Measurements from ENCODE around the gene HBB.

HBB gene

DNA sequence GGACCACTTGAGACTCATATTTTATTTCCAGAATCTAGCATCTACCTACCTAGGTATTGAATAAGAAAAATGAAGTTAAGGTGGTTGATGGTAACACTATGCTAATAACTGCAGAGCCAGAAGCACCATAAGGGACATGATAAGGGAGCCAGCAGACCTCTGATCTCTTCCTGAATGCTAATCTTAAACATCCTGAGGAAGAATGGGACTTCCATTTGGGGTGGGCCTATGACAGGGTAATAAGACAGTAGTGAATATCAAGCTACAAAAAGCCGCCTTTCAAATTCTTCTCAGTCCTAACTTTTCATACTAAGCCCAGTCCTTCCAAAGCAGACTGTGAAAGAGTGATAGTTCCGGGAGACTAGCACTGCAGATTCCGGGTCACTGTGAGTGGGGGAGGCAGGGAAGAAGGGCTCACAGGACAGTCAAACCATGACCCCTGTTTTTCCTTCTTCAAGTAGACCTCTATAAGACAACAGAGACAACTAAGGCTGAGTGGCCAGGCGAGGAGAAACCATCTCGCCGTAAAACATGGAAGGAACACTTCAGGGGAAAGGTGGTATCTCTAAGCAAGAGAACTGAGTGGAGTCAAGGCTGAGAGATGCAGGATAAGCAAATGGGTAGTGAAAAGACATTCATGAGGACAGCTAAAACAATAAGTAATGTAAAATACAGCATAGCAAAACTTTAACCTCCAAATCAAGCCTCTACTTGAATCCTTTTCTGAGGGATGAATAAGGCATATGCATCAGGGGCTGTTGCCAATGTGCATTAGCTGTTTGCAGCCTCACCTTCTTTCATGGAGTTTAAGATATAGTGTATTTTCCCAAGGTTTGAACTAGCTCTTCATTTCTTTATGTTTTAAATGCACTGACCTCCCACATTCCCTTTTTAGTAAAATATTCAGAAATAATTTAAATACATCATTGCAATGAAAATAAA is 2.1 kb downstream of the HBB start:
- peak; percentile 78 for DNase-seq

DNA sequence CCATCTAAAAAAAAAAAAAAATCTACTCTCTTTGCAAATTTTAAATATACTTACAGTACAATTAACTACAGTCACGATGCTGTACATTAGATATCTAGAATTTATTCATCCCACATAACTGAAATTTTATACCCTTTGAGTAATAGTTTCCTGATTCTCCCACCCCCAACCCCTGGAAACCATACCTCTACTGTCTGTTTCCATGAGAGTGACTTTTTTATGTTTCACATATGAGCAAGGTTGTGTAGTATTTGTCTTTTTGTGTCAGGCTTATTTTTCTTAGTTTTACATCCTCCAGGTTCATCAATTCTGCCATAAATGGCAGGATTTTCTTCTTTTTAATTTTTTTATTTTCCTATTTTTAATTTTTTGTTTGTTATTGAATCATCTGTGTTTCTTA is 3.2 kb downstream of the HBB start:
- DNase-seq = peak; percentile 55

DNA sequence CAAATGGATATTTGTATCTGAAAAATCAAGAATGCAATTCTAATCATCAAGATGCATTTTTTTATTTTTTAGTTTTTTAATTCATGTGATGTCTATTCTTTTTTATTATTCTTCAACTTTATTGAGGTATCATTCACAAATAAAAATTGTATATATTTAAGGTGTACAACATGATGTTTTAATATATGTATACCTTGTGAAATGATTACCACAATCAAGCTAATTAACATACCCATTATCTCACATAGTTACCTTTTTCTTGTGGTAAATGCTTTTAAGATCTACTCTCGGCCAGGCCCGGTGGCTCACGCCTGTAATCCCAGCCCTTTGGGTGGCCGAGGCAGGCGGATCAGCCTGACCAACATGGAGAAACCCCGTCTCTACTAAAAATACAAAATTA is 3.7 kb downstream of the HBB start:
- no peak for DNase-seq

DNA sequence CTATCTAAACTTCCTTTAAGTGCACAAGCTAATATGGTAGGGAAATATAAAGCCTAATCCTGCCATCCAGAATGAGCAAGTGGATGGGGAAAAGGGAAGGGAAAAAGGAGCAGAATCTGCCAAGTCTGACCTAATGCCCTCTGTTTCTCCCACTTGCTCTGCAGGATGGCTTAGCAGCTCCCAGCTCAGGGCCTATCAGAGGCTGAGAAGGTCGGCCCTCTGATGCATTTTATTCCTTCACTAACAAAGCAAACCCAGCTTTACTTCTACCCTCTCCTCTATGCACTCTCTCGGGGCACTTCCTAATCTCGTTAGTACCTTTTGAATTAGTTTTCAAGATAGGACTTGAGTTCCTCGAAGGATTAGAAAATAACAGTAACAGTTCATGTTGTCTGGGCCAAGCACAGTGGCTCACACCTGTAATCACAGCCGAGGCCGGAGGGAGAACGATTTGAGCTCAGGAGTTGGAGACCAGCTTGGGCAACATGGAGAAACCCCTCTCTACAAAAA is 16.4 kb downstream of the HBB start:
- no peak for DNase-seq

DNA sequence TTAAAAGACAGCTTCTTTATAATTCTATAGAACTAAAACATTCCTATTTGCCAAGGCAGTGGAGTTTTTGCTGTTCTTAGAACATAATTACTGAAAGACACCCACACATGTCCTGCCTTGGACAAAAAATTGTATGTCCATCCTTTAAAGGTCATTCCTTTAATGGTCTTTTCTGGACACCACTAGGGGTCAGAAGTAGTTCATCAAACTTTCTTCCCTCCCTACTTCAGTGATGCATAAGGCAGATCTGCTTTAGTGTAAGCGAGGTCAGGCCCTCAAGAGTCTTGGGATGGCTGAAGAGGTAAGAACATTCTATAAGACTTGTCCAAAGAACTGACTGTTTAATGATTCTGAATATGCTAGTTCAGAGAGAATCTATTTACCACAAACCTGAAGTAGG is 22.1 kb downstream of the HBB start:
- peak; percentile 94 for DNase-seq

DNA sequence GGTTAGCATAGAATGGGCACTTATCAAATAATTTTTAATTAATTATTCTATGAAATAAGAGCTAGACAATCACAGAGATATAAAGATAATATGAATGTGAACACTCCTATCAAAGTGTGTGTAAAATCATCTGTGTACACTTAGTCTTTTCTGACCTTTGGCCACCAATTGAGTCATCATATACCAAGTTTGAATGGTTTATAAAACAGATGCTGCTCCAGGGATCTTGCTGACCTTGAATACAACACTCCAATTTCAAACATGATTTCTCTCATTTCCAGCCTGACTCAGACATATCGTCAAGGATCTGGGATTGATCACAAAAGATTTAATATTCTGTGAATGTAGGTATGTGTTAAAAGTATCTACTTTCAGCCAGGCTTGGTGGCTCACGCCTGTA is 23.5 kb downstream of the HBB start:
- DNase-seq = no peak

DNA sequence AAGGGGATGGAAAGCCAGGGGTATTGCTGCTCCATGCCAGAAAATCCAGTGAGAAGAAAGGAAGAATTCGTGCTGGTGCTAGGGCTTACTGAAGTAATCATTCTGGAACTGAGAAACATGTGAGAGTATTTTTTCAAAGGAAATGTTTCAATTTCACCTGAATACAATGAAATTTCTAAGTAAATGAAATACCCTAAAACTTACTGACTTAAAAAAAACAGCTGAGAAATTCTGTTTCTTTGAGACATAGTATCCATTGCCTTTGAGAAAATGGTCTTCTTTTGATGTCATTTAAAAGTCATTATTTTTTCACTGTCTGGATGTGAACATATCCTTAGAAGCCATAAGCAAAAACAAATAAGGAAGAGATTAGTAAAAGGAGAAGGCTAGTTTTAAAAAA is 26.3 kb downstream of the HBB start, which contains the start of gene OR51V1:
Gene OR51V1 (minus strand): TSS at position 101 of the 400 bp plus-strand sequence. CDS start 0 bp downstream, at position 101.
- no peak for DNase-seq

DNA sequence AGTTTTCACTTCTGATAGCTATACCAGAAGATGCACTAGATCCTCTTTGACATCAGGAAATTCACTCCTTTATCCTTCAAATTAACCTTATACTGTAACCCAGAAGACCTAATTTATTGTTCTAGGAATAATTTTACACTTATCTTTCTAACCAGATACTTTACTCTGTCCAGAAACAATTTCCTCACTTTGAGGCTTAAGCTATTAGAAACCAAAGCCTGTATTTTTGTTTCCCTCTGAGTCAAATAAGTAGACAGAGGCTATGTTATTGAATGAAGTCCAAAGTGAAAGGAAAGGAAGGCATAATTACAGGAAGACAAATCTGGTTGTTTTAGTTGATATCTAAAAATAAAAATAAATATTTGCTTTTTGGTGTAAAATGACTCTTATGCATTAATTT is 28.6 kb downstream of the HBB start:
- no peak for DNase-seq

DNA sequence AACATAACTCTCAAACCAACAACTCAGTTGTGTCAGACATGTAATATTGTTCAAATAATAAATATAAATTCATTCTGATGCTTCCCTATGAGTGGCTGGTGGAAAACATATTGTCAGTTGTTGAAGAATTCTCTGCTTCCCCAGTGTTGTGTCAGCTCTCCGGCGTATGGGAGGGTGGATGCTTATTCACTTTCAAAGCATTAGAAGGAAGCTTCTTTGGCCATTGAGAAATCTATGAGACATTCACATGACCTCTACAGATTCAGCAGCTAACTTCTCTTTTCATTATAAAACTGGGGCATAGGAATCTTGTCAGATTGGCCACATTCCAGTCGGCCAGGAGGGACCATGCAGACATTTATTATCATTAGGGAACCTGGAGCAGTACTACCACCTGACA is 29.3 kb downstream of the HBB start:
- DNase-seq = peak; percentile 25

DNA sequence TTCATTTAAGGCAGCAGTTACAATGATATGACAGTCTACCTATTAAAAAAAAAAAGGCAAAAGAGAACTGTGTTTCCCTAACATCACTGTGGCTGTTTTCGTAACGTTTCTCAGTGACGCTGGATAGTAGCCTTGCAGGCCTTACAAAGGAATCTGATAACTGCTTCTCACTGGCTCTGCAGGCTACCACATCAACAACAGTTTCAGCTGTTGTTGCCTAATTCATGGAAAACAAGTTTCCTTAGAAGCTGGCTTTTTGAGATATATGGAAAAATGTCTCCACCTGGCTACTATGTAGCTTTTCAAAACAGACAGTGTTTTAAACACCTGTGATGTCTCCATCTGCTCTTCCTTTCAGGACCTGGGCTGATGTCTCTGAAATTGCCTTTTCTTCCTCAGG is 30.1 kb downstream of the HBB start:
- DNase-seq = no peak

DNA sequence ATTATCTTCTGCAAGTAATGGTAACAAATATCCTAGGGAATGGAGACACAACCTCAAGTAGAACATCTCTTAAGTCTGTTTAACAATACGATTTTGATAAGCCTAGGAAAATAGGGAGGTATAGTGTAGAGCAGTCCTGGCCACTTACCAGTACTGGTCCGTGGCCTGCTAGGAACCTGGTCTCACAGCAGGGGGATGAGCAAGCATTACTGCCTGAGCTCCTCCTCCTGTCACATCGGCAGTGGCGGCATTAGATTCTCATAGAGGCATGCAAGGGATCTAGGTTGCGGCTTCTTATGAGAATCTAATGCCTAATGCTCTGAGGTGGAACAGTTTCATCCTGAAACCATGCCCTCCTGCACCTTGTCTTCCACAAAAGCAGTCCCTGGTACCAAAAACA is 30.8 kb downstream of the HBB start:
- DNase-seq = no peak

DNA sequence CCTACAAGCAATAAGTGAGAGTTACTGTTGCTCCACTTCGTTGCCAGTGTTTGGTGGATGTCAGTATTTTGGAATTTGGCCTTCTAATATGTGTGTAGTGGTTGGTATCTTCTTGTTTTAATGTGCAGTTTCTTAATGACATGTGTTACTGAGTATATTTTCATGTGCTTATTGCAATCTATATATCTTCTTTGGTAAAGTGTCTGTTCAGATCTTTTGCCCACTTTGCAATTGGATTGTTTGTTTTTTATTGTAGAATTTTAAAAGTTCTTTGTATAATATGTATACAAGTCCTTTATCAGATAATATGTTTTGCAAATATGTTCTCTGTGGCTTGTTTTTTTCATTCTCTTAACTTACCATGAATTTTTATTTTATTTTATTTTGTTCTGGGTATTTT is 34.1 kb downstream of the HBB start:
- no peak for DNase-seq

DNA sequence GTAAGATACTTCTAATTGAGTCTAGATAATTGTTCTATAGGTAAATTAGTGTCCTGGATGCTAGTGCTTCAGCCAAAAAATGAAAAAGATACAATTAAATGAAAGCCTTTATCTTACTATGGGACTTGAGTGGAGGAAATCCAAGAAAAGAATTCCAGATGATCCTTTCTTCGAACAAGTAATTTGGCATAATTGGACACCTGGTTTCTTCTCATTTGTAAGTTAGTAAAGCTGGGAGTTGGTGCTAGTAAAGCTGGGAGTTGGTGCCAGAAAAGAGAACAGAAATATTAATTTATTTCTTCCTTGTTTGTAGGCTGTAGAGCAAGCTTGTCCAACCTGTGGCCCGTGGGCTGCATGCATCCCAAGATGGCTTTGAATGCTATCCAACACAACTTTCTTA is 38.7 kb downstream of the HBB start:
- DNase-seq = no peak

DNA sequence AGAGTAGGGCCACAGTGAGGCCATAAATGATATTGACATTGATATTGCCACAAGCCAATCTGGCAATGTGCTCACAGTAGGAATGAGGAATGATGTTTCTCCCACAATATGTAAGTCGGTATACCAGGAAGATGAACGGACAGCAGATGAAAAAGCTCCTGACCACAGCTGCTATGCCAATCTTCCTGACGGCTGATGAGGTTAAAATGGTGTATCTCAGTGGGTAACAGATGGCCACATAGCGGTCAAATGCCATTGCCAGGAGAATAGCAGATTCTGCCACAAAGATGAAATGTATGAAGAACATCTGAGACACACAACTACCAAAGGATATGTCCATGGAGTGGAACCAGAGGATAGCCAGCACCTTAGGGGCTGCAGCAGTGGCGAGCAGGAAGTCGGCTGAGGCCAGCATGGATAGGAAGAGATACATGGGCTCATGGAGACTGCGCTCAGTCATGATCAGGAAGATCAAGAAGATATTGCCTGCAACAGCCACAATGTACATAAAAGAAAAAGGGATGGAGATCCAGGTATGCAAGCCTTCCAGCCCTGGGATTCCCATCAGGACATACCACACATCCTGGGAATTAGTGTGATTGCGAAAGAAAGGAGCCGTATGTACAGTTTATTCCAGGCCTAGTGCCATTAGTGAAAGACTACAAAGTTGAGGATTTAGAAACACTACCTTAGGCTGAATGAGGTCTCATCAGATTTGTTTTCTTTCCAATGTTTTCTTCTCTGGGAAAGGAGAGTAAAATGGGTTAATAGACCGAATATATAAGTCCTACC is 48.6 kb downstream of the HBB start:
- DNase-seq = no peak

Data from hematopoietic multipotent progenitor cell treated with erythropoietin and hydrocortisone succinate and interleukin-3 and kit ligand, for 4 days (in vitro differentiated cells).